Dermis microvascular lymphatic vessel endothelial cell (primary cell): ENCODE results near the gene OFD1. TPM values are rescaled to one million over a fixed set of nuclear protein-coding genes. Genes with fewer than 3 reads are reported as not detected.

Source experiments
- DNase-seq, 2 donors: peaks; one replicate each; pipeline versions ENCODE4 v3.0.0 to v3.0.0-alpha.2; 2010; ENCODE audit warnings: low read depth in 2 of 2
- total RNA-seq: library from RNA; depleted of rRNA; stranded (reverse); fragments of >200 nt; gene quantifications from 2 replicates; pipeline ENCODE4 v1.2.1, GENCODE V29; 2014

OFD1 gene
- total RNA-seq, 1 donor from 2014 or later = 5.4 TPM

- DNase-seq = no peak
Measured at GRCh38 chrX:13793897-13794296, 59.3 kb downstream of the OFD1 start.

DNA sequence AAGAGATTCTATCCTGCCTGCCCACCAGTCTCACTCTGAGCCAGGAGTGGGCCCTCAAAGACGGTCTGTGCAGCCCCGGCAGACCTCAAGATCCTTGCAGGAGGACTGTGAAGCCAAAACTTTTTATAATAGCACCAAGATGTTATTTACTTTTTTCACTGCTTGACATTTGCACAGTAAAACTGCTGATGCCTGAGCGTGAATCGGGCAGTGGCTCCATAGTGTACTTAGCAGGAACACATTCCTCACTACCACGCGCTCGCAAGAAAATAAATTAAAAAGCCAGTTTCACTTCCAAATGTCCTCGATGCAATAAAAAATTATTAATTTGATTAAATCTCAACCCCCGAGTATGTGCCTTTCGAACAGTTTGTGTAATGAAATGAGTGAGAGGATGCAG, 59.9 kb downstream of the OFD1 start:
- DNase-seq = no peak

DNA sequence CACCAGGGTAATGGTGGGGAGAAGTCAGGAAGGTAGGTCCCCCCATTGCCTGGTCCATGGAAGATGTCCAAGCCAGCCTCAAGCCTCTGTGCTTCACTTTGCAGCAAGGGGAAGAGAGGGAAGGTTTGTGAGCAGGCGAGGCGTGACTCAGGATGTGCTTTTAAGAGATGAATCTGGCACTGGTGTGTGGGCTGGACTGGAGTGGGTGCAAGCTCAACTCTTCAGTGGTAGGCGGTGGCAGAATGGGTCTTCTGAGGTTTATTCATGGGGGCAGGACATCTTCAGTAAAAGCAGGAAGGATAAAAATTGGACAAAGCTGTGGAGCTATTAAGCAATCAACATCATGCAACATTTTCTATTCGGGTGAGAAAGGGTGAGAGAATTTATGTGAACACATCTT, 63.0 kb downstream of the OFD1 start:
- no peak for DNase-seq

GRCh38 chrX:13798184-13798583, 63.6 kb downstream of the OFD1 start:
- no peak for DNase-seq

DNA sequence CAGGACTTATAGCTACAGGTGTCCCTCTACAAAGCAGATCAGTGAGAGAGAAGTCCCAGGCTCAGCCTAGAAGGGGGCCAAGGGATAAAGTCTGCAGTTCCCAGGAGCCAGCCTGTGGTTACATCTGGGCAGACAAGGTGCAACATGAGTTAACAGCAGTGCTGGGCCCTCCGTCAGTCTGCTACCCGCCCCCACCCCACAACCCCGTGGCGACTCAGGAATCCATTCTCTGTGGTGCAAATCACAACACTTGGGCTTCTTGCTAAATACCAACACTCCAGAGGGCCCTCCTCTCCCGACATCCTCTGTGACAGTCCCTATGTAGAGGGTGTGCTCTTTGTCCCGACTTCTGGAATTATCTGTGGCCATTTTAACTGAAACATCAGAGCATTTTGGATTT, 68.6 kb downstream of the OFD1 start:
- no peak for DNase-seq

DNA sequence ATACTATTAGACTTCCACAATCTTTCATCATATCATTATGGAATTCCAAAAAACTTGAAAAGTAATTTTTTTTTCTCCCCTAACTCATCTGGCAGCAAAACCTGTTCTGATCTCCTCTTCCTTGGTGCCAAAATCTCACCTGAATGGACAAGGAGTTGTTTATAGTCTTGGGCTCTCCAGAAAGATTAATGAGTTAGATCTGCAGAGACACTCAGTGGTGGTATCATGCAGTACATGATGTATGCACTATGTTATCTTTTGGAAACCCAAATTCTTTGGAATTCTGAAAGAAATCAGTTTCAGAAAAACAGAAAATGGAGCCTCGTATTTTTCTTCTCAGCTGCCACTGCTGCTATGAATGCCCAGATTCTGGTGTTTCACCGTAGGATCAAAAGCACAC, 70.7 kb downstream of the OFD1 start:
- DNase-seq = no peak

DNA sequence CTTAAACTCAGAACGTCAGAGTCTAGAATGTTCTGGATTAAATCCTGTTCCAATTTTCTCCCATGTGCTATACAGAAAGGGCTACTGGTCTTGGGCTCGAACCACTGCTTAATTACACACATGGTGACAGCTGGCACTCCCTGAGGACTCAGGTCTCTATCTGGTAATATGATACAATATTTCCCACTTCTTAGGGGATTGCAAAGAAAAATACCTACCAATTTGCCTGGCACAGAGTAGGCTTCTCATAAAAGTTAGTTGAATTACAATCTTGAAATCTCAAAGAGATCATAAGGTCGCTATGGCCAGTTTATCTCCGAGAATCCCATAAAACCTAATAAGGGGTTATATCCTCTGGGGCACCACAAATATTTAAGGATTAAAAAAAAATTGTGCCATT, 73.7 kb downstream of the OFD1 start:
- no peak for DNase-seq

- DNase-seq = no peak
Measured at GRCh38 chrX:13808865-13809264, 74.3 kb downstream of the OFD1 start.

DNA sequence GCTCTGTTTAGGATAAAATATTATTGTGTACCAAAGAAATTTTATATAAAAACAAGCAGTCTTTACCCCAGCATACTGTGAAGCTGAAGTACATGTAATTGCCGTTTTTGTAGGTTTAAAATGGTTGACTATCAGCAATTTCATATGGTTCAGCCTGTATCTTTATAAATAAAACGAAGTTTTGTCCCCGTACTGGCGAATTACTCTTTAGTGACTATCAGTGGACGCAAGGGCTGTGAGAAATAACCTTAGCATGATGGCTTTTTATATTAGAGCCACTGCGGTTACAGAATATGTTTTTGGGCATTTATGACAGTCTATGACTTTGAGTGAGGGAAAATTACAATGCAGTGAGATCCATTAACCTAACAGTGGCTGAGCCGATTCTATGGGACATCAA, 81.1 kb downstream of the OFD1 start:
- no peak for DNase-seq

DNA sequence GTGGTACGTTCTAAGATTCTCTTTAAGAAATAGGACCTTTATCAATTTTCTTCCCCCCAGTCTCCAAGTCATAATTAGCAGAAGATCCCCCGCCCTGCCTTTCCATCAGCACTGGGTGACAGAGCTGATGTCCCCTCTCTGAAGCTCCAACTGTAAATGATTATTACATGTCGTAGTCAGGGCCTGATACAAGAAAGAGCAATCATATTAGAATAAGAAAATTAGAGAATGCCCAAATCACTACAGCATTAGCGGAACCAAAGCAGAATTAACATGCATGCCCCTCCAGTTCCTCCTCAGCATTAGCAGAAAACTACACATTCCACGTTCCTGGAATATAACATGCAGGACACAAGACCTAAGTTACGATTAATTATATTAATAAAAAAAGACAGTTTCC, 81.6 kb downstream of the OFD1 start:
- DNase-seq = no peak

DNA sequence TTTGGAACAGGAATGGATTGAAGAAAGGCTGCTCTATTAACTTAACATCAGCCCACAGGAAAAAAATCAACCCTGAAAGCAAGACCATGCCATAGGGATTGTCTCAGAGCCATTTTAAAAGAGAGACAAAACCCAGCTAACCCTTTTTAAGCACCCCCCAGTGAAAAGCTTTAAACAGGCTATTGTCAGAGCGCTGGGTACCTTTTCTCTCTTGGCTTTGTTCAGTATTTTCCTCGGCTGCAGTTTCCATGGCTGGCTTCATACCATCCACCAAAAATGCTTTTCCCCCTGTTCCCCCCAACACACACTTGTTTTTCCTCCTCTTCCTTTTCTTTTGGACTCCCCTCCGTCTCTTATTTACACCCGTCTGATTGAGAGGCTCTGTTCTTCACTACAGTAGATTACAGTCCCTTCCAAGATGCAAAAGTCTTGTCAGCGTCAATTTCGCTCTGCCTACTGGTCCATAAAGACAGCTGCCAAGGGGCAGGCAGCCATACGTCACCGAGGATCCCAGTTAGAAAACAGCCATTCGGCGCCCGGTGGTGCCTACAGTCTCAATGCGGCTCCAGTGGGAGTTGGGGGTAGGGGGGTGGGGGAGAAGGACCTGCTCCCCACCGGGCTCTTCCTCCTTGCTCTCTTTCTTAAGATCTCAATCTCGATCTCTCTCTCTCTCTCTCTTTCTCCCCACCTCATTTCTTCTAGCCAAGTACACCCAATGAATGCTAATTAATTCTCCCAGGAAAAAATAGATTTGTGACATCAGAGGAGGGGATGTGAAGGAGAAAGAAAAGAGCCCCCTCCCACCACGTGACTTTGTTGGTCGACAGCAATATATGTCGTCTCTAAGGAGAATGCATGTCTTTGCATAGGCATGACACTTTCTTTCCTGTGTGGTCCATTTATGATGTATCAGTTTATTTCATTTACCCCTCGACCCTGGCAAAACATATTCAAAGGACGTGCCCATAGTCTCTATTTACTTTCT, 82.4 kb downstream of the OFD1 start, which contains the start of gene GPM6B:
Gene GPM6B, minus strand, starts transcription at position 451 of the 985 bp plus-strand sequence. Its CDS starts 189 bp downstream, at position 262.
- DNase-seq = no peak

Other genes with a start within 250 kb of the OFD1 start
- not detected in 2 replicates for gene EGFL6, start 165.1 kb upstream of the OFD1 start, total RNA-seq
- gene TCEANC, start 81.6 kb upstream of the OFD1 start, total RNA-seq = 1.2 and 1.6 TPM in 2 replicates
- gene RAB9A, start 45.6 kb upstream of the OFD1 start, total RNA-seq = 16.0 and 19.5 TPM in 2 replicates
- 8.9 and 11.2 TPM in 2 replicates for gene TRAPPC2, start 128 bp upstream of the OFD1 start, total RNA-seq
- 0.13 TPM in 1 of 2 replicates, not detected in the other for gene GPM6B, start 82.3 kb downstream of the OFD1 start, total RNA-seq